Kidney (tissue), 14 donors: ENCODE results near the gene FUT8. TPM values are rescaled to one million over a fixed set of nuclear protein-coding genes. Genes with fewer than 3 reads are reported as not detected.

Source experiments
- DNase-seq, 5 donors: peaks; one replicate each; pipeline ENCODE4 v3.0.0-alpha.2; 2013 to 2020
- FAIRE-seq: peaks from 2 replicates; lab custom pipeline; 2012; peaks lifted over from hg19 to GRCh38; lab: Jason Lieb, UNC
- H3K27ac ChIP-seq, 2 donors: one replicate each; pipeline ENCODE4 v1.7.0; 2013; ENCODE audit warnings: low read depth in 2 of 2, low read length in 2 of 2, inconsistent platforms in 1 of 2
- H3K27me3 ChIP-seq: one replicate; pipeline ENCODE4 v1.7.1; 2013; ENCODE audit warnings: low read length, inconsistent platforms; ENCODE audit not compliant: control insufficient read depth, insufficient read depth
- H3K36me3 ChIP-seq, 3 donors: one replicate each; pipeline versions ENCODE4 v1.7.0 to v1.7.1; 2013; ENCODE audit warnings: low read length in 3 of 3, control low read depth in 1 of 3, inconsistent platforms in 1 of 3; ENCODE audit not compliant: insufficient read depth in 3 of 3, control insufficient read depth in 2 of 3
- H3K4me1 ChIP-seq, 3 donors: one replicate each; pipeline versions ENCODE4 v1.7.0 to v1.7.1; 2013; ENCODE audit warnings: low read length in 3 of 3, inconsistent platforms in 1 of 3, low read depth in 1 of 3; ENCODE audit not compliant: control insufficient read depth in 2 of 3, insufficient read depth in 2 of 3
- H3K4me3 ChIP-seq, 3 donors: one replicate each; pipeline versions ENCODE4 v1.7.0 to v1.8.1; 2013; ENCODE audit warnings: low read length in 3 of 3, control low read depth in 1 of 3, inconsistent platforms in 1 of 3
- H3K9ac ChIP-seq, 3 donors: one replicate each; pipeline versions ENCODE4 v1.7.0 to v1.7.1; 2013; ENCODE audit warnings: low read length in 3 of 3, control low read depth in 1 of 3, inconsistent platforms in 1 of 3
- H3K9me3 ChIP-seq, 3 donors: one replicate each; pipeline versions ENCODE4 v1.7.0 to v1.7.1; 2013; ENCODE audit warnings: low read length in 3 of 3, control low read depth in 1 of 3, inconsistent platforms in 1 of 3; ENCODE audit not compliant: control insufficient read depth in 2 of 3, insufficient read depth in 1 of 3
- intact Hi-C: fragments of 100-400 bp; cut with DNase I; formaldehyde crosslinking; loops from one replicate; pipeline ENCODE4 v1.11.1; 2022
- polyA plus RNA-seq: library from polyadenylated mRNA; stranded (reverse); fragments of 350-450 nt; fragmentation: Illumina TruSeq; extraction: RNeasy Lipid Tissue Mini Kit (QIAGEN cat#74804); gene quantifications from one replicate; pipeline ENCODE4 v1.2.3, GENCODE V29; 2014; ENCODE audit warnings: low read depth, low replicate concordance; ENCODE audit not compliant: insufficient read depth
- total RNA-seq: library from RNA; stranded (reverse); fragmentation: NEBNext Ultra II Directional; extraction: Animal tissue kit (Norgen Biotek cat#: 25700); gene quantifications from one replicate; pipeline ENCODE4 v1.2.1, GENCODE V29; 2021
- TF ChIP-seq, protein P1 (sequence below): IDR thresholded peaks from 3 replicates; pipeline ENCODE4 v1.5.1; 2012; ENCODE audit warnings: mild to moderate bottlenecking, moderate library complexity, borderline replicate concordance; ENCODE audit not compliant: insufficient read depth; ENCODE audit errors: extremely low read depth
- donor health status: control.
- donor health status: control.
- donor health status: control.
- donor health status: control.
- donor health status: control.
- donor health status: DM: yes; HTN: yes; CAD: no.
- donor health status: Normal renal cell carcinoma (clear cell type).

FUT8 gene
- total and polyA plus RNA-seq, 2 donors from 2014 or later = 8.2 to 49.6 TPM

DNA sequence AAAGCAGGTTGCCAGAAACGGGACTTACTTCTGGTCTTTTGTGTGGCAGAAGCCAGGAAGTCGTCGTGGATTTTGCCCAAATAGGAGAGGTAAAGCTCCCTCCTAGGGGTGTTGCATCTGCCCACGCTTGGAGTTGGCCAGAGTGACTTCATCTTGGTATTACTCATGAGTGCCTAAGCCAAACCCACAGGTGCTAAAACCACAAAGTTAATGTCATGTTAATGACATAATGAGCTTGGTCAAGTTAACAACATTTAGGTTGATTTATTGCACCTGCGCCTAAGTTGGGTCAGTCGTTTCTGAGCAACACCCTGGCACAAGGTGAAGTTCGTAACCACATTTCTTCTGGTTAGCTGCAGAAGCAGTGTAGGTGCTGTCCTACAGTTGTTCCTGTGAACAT lies 225.2 kb downstream of the FUT8 start:
- intact Hi-C loops = no loop called here
- Histone ChIP-seq H3K4me3 (no peak overlapping the region), H3K4me1 (no peaks in the 10 kb centered on the region), H3K27ac (no peak overlapping the region), H3K27me3 (no peaks in the 10 kb centered on the region), H3K9me3 (no peaks in the 10 kb centered on the region), H3K36me3 (no peaks in the 10 kb centered on the region), H3K9ac (no peak overlapping the region)
- FAIRE-seq = no peak
- TF ChIP-seq, protein P1, sequence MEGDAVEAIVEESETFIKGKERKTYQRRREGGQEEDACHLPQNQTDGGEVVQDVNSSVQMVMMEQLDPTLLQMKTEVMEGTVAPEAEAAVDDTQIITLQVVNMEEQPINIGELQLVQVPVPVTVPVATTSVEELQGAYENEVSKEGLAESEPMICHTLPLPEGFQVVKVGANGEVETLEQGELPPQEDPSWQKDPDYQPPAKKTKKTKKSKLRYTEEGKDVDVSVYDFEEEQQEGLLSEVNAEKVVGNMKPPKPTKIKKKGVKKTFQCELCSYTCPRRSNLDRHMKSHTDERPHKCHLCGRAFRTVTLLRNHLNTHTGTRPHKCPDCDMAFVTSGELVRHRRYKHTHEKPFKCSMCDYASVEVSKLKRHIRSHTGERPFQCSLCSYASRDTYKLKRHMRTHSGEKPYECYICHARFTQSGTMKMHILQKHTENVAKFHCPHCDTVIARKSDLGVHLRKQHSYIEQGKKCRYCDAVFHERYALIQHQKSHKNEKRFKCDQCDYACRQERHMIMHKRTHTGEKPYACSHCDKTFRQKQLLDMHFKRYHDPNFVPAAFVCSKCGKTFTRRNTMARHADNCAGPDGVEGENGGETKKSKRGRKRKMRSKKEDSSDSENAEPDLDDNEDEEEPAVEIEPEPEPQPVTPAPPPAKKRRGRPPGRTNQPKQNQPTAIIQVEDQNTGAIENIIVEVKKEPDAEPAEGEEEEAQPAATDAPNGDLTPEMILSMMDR = no peak
- DNase-seq = no peak

DNA sequence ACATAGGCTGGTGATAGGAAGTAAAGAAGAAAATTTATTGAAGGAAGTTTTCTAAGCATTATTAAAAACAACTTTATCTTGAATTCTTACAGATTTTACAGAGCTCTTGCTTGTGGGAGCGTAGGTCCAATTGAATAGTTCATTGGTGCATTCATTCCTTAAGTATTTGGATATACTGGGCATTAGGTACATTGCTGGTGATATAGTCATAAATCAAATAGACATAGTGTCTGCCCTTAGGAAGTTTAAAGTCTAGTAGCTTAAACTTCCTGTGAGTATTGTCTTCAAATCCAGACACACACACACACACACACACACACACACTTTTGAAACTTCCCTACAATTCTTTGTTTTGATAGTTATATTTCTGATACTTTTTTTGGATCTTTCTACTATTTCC lies 226.7 kb downstream of the FUT8 start:
- Histone ChIP-seq H3K27ac (no peak overlapping the region), H3K27me3 (no peaks in the 10 kb centered on the region), H3K36me3 (no peaks in the 10 kb centered on the region), H3K4me3 (no peak overlapping the region), H3K9me3 (no peaks in the 10 kb centered on the region), H3K9ac (no peak overlapping the region), H3K4me1 (no peaks in the 10 kb centered on the region)
- DNase-seq = no peak
- intact Hi-C loops = no loop called here
- TF ChIP-seq, protein P1 = no peak
- no peak for FAIRE-seq

DNA sequence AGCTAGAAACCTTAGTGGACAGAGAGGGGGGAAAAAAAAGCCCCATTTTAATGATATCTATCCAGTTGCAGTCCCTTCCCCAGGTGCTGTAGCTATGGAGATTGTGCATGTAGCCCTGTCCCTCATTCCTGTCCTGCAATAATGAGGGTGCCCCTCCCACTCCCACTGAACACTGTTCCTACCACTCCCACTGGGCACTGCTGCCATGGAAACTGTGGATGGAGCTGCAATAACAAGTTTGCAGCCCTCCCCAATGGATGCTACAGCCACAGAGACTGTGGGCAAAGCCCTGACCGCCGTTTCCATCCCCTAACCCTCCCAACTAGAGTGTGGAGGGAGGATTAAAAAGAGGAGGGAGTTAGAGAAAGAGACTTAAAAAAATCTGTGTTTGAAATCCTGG lies 238.3 kb downstream of the FUT8 start:
- Histone ChIP-seq H3K4me1 (no peaks in the 10 kb centered on the region), H3K4me3 (no peak overlapping the region), H3K27ac (no peak overlapping the region), H3K36me3 (no peaks in the 10 kb centered on the region), H3K27me3 (no peaks in the 10 kb centered on the region), H3K9me3 (peaks cover 0 to 2% (median 0%) of the 10 kb centered on the region in 3 donors), H3K9ac (no peak overlapping the region)
- intact Hi-C loops = no loop called here
- DNase-seq (no peak), FAIRE-seq (no peak)
- TF ChIP-seq, protein P1 = no peak

- intact Hi-C loops = no loop called here
- TF ChIP-seq, protein P1 = no peak
- no peaks in the 10 kb centered on the region for H3K4me1 ChIP-seq
- no peaks in the 10 kb centered on the region for H3K27me3 ChIP-seq
- no peaks in the 10 kb centered on the region for H3K36me3 ChIP-seq
- no peak overlapping the region for H3K27ac ChIP-seq
- H3K9me3 ChIP-seq = peaks cover 0 to 6% (median 0%) of the 10 kb centered on the region in 3 donors
- FAIRE-seq (no peak), DNase-seq (no peak)
- H3K4me3 ChIP-seq = no peak overlapping the region
- H3K9ac ChIP-seq = no peak overlapping the region
These were observed 244.0 kb downstream of the FUT8 start for GRCh38 chr14:65656554-65656953.
